ENCODE data around the gene ESPN. TPM values are rescaled to one million over a fixed set of nuclear protein-coding genes. Genes with fewer than 3 reads are reported as not detected.

ESPN gene
- total RNA-seq, 2 experiments from 2014 or later, result 0.83 to 0.99 TPM

- H3K27me3 Mint-ChIP-seq, result peaks cover 18% of the 10 kb centered on the region
- no peaks in the 10 kb centered on the region for H3K9me3 Mint-ChIP-seq
- CTCF ChIA-PET, result interaction anchor here (0.6 to 1.4 kb wide), 4 partner anchors 9 to 35 kb away, joined by 3 to 4 read pairs (median 3); no protein-coding TSS in a partner anchor
- TF ChIP-seq CTCF (IDR thresholded peaks at IDR 0.05), result no peak
- intact Hi-C loops (cut with micrococcal nuclease), result no loop called here
- H3K4me3 Mint-ChIP-seq, result no peak overlapping the region
- POLR2A ChIA-PET, result no interaction called here
- DNase-seq, result no peak
- no peaks in the 10 kb centered on the region for H3K36me3 Mint-ChIP-seq (ENCODE audit: low read depth)
- H3K4me1 Mint-ChIP-seq (ENCODE audit: low read depth), result peaks cover 10% of the 10 kb centered on the region
- ATAC-seq, result no peak
- no peak overlapping the region for H3K27ac Mint-ChIP-seq
Observed at GRCh38 chr1:6483017-6483760, 58.6 kb downstream of the ESPN start.

GRCh38 chr1:6483761-6484117, 59.2 kb downstream of the ESPN start:
- no peak overlapping the region for H3K27ac Mint-ChIP-seq
- peaks cover 10% of the 10 kb centered on the region for H3K4me1 Mint-ChIP-seq (ENCODE audit: low read depth)
- no peak for TF ChIP-seq CTCF (IDR thresholded peaks at IDR 0.05)
- H3K27me3 Mint-ChIP-seq, result peaks cover 18% of the 10 kb centered on the region
- ATAC-seq (no peak), DNase-seq (no peak)
- POLR2A ChIA-PET, result no interaction called here
- CTCF ChIA-PET, result interaction anchor here (1.2 to 1.4 kb wide), 2 partner anchors 29 to 35 kb away, joined by 3 to 4 read pairs; no protein-coding TSS in a partner anchor
- H3K9me3 Mint-ChIP-seq, result no peaks in the 10 kb centered on the region
- H3K4me3 Mint-ChIP-seq, result no peak overlapping the region
- H3K36me3 Mint-ChIP-seq (ENCODE audit: low read depth), result no peaks in the 10 kb centered on the region
- intact Hi-C loops (cut with micrococcal nuclease), result no loop called here

GRCh38 chr1:6484826-6485167, 60.2 kb downstream of the ESPN start:
- Mint-ChIP-seq H3K36me3 (ENCODE audit: low read depth) (no peaks in the 10 kb centered on the region), H3K9me3 (no peaks in the 10 kb centered on the region), H3K27ac (no peak overlapping the region), H3K4me1 (ENCODE audit: low read depth) (peaks cover 10% of the 10 kb centered on the region), H3K4me3 (no peak overlapping the region), H3K27me3 (peaks cover 18% of the 10 kb centered on the region)
- no peak for TF ChIP-seq CTCF (IDR thresholded peaks at IDR 0.05)
- ChIA-PET POLR2A (interaction anchor here (0.7 kb wide), 1 partner anchor 64 kb away, joined by 3 read pairs; no protein-coding TSS in a partner anchor), CTCF (interaction anchor here (1.4 kb wide), 1 partner anchor 62 kb away, joined by 3 read pairs; no protein-coding TSS in a partner anchor)
- no peak for DNase-seq
- intact Hi-C loops (cut with micrococcal nuclease), result no loop called here
- no peak for ATAC-seq

GRCh38 chr1:6485168-6486101, 60.9 kb downstream of the ESPN start:
- no peaks in the 10 kb centered on the region for H3K9me3 Mint-ChIP-seq
- intact Hi-C loops (cut with micrococcal nuclease), result no loop called here
- ChIA-PET CTCF (interaction anchor here (1.0 to 5.9 kb wide), 15 partner anchors 8 to 161 kb away, joined by 3 to 38 read pairs (median 4); partner anchors contain the start of gene TNFRSF25), POLR2A (interaction anchor here (0.7 to 1.3 kb wide), 2 partner anchors 8 to 64 kb away, joined by 3 read pairs; no protein-coding TSS in a partner anchor)
- ATAC-seq (no peak), DNase-seq (no peak)
- peaks cover 18% of the 10 kb centered on the region for H3K27me3 Mint-ChIP-seq
- H3K27ac Mint-ChIP-seq, result no peak overlapping the region
- TF ChIP-seq CTCF (IDR thresholded peaks at IDR 0.05), result no peak
- no peaks in the 10 kb centered on the region for H3K36me3 Mint-ChIP-seq (ENCODE audit: low read depth)
- peaks cover 10% of the 10 kb centered on the region for H3K4me1 Mint-ChIP-seq (ENCODE audit: low read depth)
- H3K4me3 Mint-ChIP-seq, result no peak overlapping the region
